ENCODE data around the gene AP1G1. TPM values are rescaled to one million over a fixed set of nuclear protein-coding genes. Genes with fewer than 3 reads are reported as not detected.

The AP1G1 gene
- total and polyA plus RNA-seq, 2 donors (not counting 1 experiment from before 2014, with no cell fraction given), result 55.5 to 102 TPM

- Histone ChIP-seq H3K36me3 (ENCODE audit: control insufficient read depth, insufficient read depth, low read length) (peaks cover 17% of the 10 kb centered on the region), H3K27ac (ENCODE audit: insufficient read depth, low read length) (no peak overlapping the region), H3K27me3 (ENCODE audit: control insufficient read depth, insufficient read depth, low read length) (no peaks in the 10 kb centered on the region), H3K9ac (ENCODE audit: insufficient read depth, low read length) (no peak overlapping the region), H3K4me1 (ENCODE audit: control insufficient read depth, extremely low read depth, insufficient read depth, low read length) (no peaks in the 10 kb centered on the region), H3K4me3 (replicated peaks in 1 of 4; ENCODE audit: control extremely low read depth in 1 of 4, insufficient read depth in 1 of 4, low read depth in 3 of 4, low read length in 4 of 4) (no peak overlapping the region), H4K20me1 (ENCODE audit: control insufficient read depth, extremely low read depth, insufficient read depth, low read length) (no peaks in the 10 kb centered on the region), H3K9me3 (ENCODE audit: control insufficient read depth, insufficient read depth, low read depth, low read length) (no peaks in the 10 kb centered on the region), H3K4me2 (ENCODE audit: extremely low read depth, insufficient read depth, low read length) (no peak overlapping the region), H2AFZ (ENCODE audit: low read length) (no peak overlapping the region), H3K79me2 (ENCODE audit: control insufficient read depth, insufficient read depth, low read length) (no peaks in the 10 kb centered on the region)
- TF ChIP-seq CTCF (conservative IDR thresholded peaks at IDR 0.05 in 1 of 2, IDR thresholded peaks at IDR 0.05 in 1 of 2; ENCODE audit: low read depth in 1 of 2, low read length in 2 of 2), result no peak
- no peak for TF ChIP-seq EZH2 (IDR thresholded peaks at IDR 0.05; ENCODE audit: low read length, missing control alignments)
- DNase-seq (ENCODE audit: low read depth in 2 of 2), result no peak
Observed at GRCh38 chr16:71853413-71853812, 44.8 kb upstream of the AP1G1 start.

- peaks cover 17% of the 10 kb centered on the region for H3K36me3 ChIP-seq (ENCODE audit: control insufficient read depth, insufficient read depth, low read length)
- no peak overlapping the region for H3K9ac ChIP-seq (ENCODE audit: insufficient read depth, low read length)
Observed at GRCh38 chr16:71852561-71852960, 43.9 kb upstream of the AP1G1 start.

GRCh38 chr16:71852158-71852557, 43.5 kb upstream of the AP1G1 start:
- H3K79me2 ChIP-seq (ENCODE audit: control insufficient read depth, insufficient read depth, low read length), result peaks cover 11% of the 10 kb centered on the region
- TF ChIP-seq CTCF (conservative IDR thresholded peaks at IDR 0.05 in 1 of 2, IDR thresholded peaks at IDR 0.05 in 1 of 2; ENCODE audit: low read depth in 1 of 2, low read length in 2 of 2), result no peak
- TF ChIP-seq EZH2 (IDR thresholded peaks at IDR 0.05; ENCODE audit: low read length, missing control alignments), result no peak
- H4K20me1 ChIP-seq (ENCODE audit: control insufficient read depth, extremely low read depth, insufficient read depth, low read length), result no peaks in the 10 kb centered on the region
- no peak overlapping the region for H3K9ac ChIP-seq (ENCODE audit: insufficient read depth, low read length)
- no peak overlapping the region for H2AFZ ChIP-seq (ENCODE audit: low read length)
- H3K36me3 ChIP-seq (ENCODE audit: control insufficient read depth, insufficient read depth, low read length), result peaks cover 17% of the 10 kb centered on the region
- H3K4me2 ChIP-seq (ENCODE audit: extremely low read depth, insufficient read depth, low read length), result no peak overlapping the region
- H3K4me3 ChIP-seq (replicated peaks in 1 of 4; ENCODE audit: control extremely low read depth in 1 of 4, insufficient read depth in 1 of 4, low read depth in 3 of 4, low read length in 4 of 4), result no peak overlapping the region
- H3K27me3 ChIP-seq (ENCODE audit: control insufficient read depth, insufficient read depth, low read length), result no peaks in the 10 kb centered on the region
- no peak overlapping the region for H3K27ac ChIP-seq (ENCODE audit: insufficient read depth, low read length)
- H3K9me3 ChIP-seq (ENCODE audit: control insufficient read depth, insufficient read depth, low read depth, low read length), result no peaks in the 10 kb centered on the region
- peaks cover under 1% of the 10 kb centered on the region for H3K4me1 ChIP-seq (ENCODE audit: control insufficient read depth, extremely low read depth, insufficient read depth, low read length)
- no peak for DNase-seq (ENCODE audit: low read depth in 2 of 2)

More at GRCh38 chr16:71852561-71852960, 43.9 kb upstream of the AP1G1 start:
- no peaks in the 10 kb centered on the region for H3K9me3 ChIP-seq (ENCODE audit: control insufficient read depth, insufficient read depth, low read depth, low read length)
- no peak overlapping the region for H3K27ac ChIP-seq (ENCODE audit: insufficient read depth, low read length)
- H3K27me3 ChIP-seq (ENCODE audit: control insufficient read depth, insufficient read depth, low read length), result no peaks in the 10 kb centered on the region
- TF ChIP-seq EZH2 (IDR thresholded peaks at IDR 0.05; ENCODE audit: low read length, missing control alignments) (no peak), CTCF (conservative IDR thresholded peaks at IDR 0.05 in 1 of 2, IDR thresholded peaks at IDR 0.05 in 1 of 2; ENCODE audit: low read depth in 1 of 2, low read length in 2 of 2) (no peak)
- H3K4me3 ChIP-seq (replicated peaks in 1 of 4; ENCODE audit: control extremely low read depth in 1 of 4, insufficient read depth in 1 of 4, low read depth in 3 of 4, low read length in 4 of 4), result no peak overlapping the region
- no peak overlapping the region for H2AFZ ChIP-seq (ENCODE audit: low read length)
- no peaks in the 10 kb centered on the region for H3K4me1 ChIP-seq (ENCODE audit: control insufficient read depth, extremely low read depth, insufficient read depth, low read length)
- no peak overlapping the region for H3K4me2 ChIP-seq (ENCODE audit: extremely low read depth, insufficient read depth, low read length)
- DNase-seq (ENCODE audit: low read depth in 2 of 2), result no peak
- no peaks in the 10 kb centered on the region for H4K20me1 ChIP-seq (ENCODE audit: control insufficient read depth, extremely low read depth, insufficient read depth, low read length)
- peaks cover 6% of the 10 kb centered on the region for H3K79me2 ChIP-seq (ENCODE audit: control insufficient read depth, insufficient read depth, low read length)
